ENCODE results near the gene PSMG4.
A peak's percentile ranks its signal among the peaks of the same experiment; 100 is the strongest.

The PSMG4 gene, protein sequence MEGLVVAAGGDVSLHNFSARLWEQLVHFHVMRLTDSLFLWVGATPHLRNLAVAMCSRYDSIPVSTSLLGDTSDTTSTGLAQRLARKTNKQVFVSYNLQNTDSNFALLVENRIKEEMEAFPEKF

GRCh38 chr6:3258720-3259490, at the start of gene PSMG4:
TSS of gene PSMG4 (plus strand) at chr6:3258947. CDS start at chr6:3259023, 76 bp downstream.
- DNase-seq = peak; percentile 40

GRCh38 chr6:3209114-3210023, 49.4 kb upstream of the PSMG4 start:
- peak; percentile 83 for DNase-seq

DNA sequence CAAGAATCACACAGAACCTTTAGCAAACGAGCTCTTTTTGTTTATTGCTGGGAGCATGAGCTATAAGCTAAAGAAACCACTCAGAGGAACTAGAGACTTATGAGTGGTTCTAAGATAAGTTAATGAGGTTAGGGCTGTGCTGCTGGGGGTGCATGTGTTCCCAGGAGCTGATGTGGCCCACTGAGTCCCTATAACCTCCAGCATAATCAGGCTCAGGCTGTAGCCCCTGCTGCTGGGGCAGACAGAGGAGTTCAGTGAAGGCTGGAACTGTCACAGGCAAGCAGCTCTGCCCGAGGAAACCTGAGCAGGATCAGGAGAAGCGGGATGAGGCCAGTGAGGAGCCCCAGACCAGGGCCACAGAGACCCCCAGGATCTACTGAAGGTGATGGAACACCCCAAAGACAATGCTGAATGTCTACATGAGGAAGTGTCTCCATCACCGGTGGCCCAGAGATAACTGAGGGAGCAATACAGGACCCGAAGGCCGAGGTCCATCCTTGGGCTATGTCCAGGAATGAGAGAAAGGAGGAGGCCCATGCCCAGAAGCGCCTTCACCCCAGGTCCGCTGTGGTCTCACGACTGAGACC, 48.6 kb upstream of the PSMG4 start:
- no peak for DNase-seq

GRCh38 chr6:3211681-3212080, 47.1 kb upstream of the PSMG4 start:
- DNase-seq = no peak

GRCh38 chr6:3212261-3212660, 46.5 kb upstream of the PSMG4 start:
- no peak for DNase-seq

DNA sequence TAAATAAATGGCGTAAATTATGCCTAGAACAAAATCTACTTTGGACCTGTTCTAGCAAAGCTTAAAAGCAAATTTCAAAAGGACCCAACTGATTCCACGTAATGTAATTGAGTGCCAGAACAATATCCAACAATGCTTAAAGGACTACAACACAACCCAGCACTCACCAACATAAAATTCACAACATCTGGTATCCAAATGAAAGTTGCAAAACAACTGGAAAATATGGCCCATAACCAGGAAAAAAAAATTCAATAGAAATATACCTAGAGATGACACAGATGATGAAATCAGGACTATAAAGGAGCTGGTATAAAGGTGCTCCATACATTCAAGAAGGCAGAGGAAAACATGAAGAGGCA, 45.4 kb upstream of the PSMG4 start:
- no peak for DNase-seq

DNA sequence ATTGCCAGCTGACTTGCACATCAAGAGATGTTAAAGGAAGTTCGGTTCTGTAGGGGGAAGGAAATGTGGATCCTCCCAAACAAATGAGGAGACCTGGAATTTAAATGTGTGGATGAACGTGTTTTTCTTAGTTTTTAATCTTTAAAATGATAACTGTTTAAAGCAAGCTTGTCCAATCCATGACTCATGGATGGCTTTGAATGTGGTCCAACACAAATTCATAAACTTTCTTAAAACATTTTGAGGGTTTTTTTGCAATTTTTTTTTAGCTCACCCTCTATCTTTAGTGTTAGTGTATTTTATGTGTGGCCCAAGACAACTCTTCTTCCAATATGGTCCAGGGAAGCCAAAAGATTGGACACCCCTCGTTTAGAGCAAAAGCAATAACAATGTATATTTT, 43.8 kb upstream of the PSMG4 start:
- DNase-seq = no peak

- DNase-seq = no peak
Observed at GRCh38 chr6:3217286-3217685, 41.5 kb upstream of the PSMG4 start.

- DNase-seq = no peak
Observed at GRCh38 chr6:3218266-3218665, 40.5 kb upstream of the PSMG4 start.

GRCh38 chr6:3220366-3220765, 38.4 kb upstream of the PSMG4 start:
- no peak for DNase-seq

DNA sequence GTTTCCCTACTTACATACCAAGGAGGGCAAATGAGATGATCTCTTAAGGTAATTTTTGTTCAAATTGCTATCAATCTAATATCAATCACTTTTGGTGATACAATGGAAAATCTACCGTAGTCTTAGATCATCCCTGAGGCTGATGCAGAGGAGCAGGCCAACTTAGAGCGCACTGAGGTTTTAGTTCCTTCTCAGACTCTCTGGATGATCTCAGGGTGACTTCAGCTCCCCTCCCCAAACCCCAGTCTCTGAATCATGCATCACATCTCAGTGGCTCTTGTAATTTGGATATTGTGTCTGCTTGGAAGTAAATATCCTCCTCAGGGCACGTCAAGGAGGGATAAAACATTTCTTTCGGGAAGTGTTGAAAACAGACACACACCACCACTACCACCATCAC, 37.2 kb upstream of the PSMG4 start:
- DNase-seq = no peak

GRCh38 chr6:3222506-3223038, 36.2 kb upstream of the PSMG4 start:
- DNase-seq = no peak

GRCh38 chr6:3226042-3226441, 32.7 kb upstream of the PSMG4 start:
- no peak for DNase-seq

- no peak for DNase-seq
Observed at GRCh38 chr6:3226481-3227362, 32.0 kb upstream of the PSMG4 start.

DNA sequence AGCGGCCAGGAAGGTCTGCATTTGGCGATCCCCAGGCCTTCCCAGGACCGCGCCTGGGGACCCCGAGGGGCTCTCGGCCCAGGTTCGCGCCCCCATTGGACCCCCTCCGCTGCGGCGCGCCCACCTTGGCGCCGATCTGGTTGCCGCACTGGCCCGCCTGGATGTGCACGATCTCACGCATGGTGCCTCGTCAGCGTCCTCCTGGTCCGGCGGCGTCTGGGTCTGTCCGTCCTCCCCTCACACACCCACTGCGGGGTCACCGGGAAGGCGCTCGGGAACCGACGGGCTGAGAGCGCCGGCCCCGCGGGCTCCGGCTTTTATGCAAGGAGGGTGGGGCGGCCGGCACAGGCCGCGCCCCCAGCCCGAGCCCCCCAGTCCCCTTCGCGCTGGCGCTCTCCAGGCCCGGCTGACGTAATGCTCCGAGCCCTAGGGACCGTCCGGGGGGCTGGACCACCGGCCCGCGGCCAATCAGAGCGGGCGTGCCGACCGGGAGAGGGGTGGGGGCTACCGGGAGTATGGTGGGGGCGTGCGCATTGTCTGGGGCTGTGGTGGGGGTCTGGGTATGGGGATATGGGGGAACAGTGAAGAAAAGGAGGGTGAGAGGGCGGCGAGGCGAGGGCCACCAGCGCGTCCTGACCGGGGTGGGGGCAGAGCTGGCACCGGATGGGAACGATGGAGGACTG, 31.2 kb upstream of the PSMG4 start, which contains the start of gene TUBB2B:
TSS of gene TUBB2B (minus strand) at position 291 of the 683 bp plus-strand sequence. CDS start at position 181, 110 bp downstream.
- peak; percentile 72 for DNase-seq

DNA sequence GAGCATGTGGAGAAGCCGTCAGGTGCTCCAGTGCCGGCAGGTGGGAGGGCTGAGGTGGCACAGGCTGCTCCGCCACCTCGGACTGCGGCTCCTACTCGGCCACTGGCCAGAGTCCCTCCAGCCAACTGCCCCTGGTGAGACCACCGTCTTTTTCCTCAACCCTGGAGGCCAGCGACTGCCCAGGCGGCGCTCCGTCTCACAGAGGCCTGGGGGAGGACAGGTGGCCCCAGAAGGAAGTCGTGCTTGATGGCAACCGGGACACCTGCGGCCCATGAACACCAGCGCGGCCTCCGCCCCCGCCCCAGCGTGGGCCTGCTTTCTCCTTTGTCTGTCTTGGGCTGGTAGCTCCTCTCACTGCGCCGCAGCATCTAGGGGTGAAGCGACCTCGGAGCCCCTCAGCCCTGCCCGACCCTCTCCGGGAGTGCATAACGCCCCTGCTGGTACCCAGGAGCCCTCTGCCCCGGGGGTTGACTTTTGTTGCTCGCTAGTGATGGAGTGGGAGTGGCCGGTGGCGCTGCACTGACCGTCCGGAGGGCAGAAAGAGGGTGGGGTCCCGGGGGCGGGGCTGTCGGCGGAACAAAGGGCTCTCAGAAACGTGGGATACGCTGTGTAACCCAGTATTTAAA, 30.6 kb upstream of the PSMG4 start:
- DNase-seq = peak; percentile 60

DNA sequence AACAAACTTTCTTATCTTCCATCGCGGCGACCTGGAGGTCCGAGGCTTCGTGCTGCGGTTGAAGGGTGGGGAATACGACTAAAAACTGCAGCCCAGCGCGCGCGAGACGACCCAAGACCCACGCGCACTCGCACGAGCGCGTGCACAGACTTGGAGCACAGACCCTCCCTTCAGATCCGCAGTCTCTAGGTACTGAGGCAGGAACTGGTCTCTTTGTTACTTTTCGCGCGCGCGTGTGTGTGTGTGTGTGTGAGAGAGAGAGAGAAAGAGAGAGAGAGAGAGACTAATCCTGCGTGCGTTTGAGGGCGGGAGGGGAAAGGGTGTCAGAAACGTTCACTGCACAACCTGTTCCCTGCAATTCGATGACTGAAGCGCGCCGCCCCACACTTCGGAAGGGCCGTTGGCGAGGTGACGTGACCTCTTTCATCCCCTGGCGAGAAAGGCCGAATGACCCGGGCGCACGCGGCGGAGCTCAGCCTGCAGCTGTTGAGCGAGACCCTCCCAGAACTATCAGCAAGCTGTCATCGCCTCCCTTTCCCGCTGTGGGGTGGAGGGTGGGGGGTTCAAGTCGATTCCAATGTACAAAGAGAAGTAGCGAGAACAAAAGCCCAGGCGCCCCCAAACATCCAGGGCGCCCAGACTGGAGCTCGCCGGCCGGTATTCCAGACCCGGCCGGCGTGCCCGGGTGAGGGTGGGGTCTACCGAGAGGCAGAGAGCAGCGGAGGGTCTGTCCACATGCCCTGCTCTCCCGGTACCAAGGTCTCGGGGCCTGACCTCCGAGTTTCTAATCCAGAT, 29.8 kb upstream of the PSMG4 start:
- peak; percentile 29 for DNase-seq

DNA sequence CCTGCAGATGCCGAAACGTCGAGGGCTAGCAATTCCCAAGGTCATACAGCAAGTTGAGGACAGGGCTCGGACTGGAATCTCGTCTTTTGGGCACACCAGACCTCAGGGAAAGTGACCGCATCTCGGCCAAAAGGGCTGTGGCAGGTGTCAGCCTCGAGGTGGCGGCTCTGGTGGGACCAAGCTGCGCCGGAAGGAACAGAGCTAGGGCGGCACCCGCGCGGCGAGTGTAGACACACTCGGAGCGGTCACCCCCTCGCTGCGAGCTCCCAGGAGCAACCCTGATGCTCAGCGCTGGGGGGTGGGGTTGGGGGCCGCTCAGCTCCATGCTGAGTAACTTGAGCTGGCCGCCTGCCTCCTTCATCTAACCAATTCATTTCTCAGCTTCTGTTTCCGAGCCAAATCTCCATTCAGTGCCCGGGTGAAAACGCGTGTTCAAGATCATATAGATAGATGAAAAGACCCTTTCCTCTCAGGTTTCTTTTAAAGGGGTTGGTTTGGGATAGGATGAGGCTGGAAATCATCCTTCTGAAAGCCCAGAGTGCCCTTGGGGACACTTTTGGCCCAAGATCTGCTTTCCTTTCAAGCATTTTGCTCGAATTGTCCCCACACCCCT, 29.1 kb upstream of the PSMG4 start:
- peak; percentile 19 for DNase-seq

GRCh38 chr6:3230256-3230882, 28.4 kb upstream of the PSMG4 start:
- no peak for DNase-seq
